ENCODE data around the gene ARHGAP6.

Gene ARHGAP6

GRCh38 chrX:11478911-11479310 lies 186.8 kb downstream of the ARHGAP6 start:
- no peak for DNase-seq
- in situ Hi-C loops (cut with MboI; ENCODE audit: low pct_unique_long_range_greater_than_20kb, low sequenced_read_pairs): no loop called here

GRCh38 chrX:11478026-11478425 lies 187.7 kb downstream of the ARHGAP6 start:
- DNase-seq: no peak
- in situ Hi-C loops (cut with MboI; ENCODE audit: low pct_unique_long_range_greater_than_20kb, low sequenced_read_pairs): no loop called here

GRCh38 chrX:11474576-11474975 lies 191.1 kb downstream of the ARHGAP6 start:
- in situ Hi-C loops (cut with MboI; ENCODE audit: low pct_unique_long_range_greater_than_20kb, low sequenced_read_pairs): no loop called here
- no peak for DNase-seq

- in situ Hi-C loops (cut with MboI; ENCODE audit: low pct_unique_long_range_greater_than_20kb, low sequenced_read_pairs): no loop called here
These were observed 191.7 kb downstream of the ARHGAP6 start for GRCh38 chrX:11474021-11474420.

GRCh38 chrX:11472879-11473278 lies 192.8 kb downstream of the ARHGAP6 start:
- in situ Hi-C loops (cut with MboI; ENCODE audit: low pct_unique_long_range_greater_than_20kb, low sequenced_read_pairs): no loop called here
- no peak for DNase-seq

More at GRCh38 chrX:11474021-11474420, 191.7 kb downstream of the ARHGAP6 start:
- DNase-seq: no peak

GRCh38 chrX:11472381-11472780 lies 193.3 kb downstream of the ARHGAP6 start:
- in situ Hi-C loops (cut with MboI; ENCODE audit: low pct_unique_long_range_greater_than_20kb, low sequenced_read_pairs): no loop called here
- no peak for DNase-seq

GRCh38 chrX:11470250-11470974 lies 195.3 kb downstream of the ARHGAP6 start:
- in situ Hi-C loops (cut with MboI; ENCODE audit: low pct_unique_long_range_greater_than_20kb, low sequenced_read_pairs): no loop called here
- DNase-seq: no peak

GRCh38 chrX:11465648-11466411 lies 199.9 kb downstream of the ARHGAP6 start:
- DNase-seq: no peak
- in situ Hi-C loops (cut with MboI; ENCODE audit: low pct_unique_long_range_greater_than_20kb, low sequenced_read_pairs): no loop called here

GRCh38 chrX:11464836-11465463 lies 200.8 kb downstream of the ARHGAP6 start:
- DNase-seq: no peak
- in situ Hi-C loops (cut with MboI; ENCODE audit: low pct_unique_long_range_greater_than_20kb, low sequenced_read_pairs): no loop called here

GRCh38 chrX:11464380-11464779 lies 201.3 kb downstream of the ARHGAP6 start:
- in situ Hi-C loops (cut with MboI; ENCODE audit: low pct_unique_long_range_greater_than_20kb, low sequenced_read_pairs): no loop called here
- no peak for DNase-seq

GRCh38 chrX:11462648-11463047 lies 203.1 kb downstream of the ARHGAP6 start:
- no peak for DNase-seq
- in situ Hi-C loops (cut with MboI; ENCODE audit: low pct_unique_long_range_greater_than_20kb, low sequenced_read_pairs): no loop called here

- in situ Hi-C loops (cut with MboI; ENCODE audit: low pct_unique_long_range_greater_than_20kb, low sequenced_read_pairs): no loop called here
- DNase-seq: no peak
These were observed 203.6 kb downstream of the ARHGAP6 start for GRCh38 chrX:11462136-11462535.

- DNase-seq: no peak
- in situ Hi-C loops (cut with MboI; ENCODE audit: low pct_unique_long_range_greater_than_20kb, low sequenced_read_pairs): no loop called here
These were observed 204.3 kb downstream of the ARHGAP6 start for GRCh38 chrX:11461201-11462001.

GRCh38 chrX:11460347-11460746 lies 205.4 kb downstream of the ARHGAP6 start:
- DNase-seq: no peak
- in situ Hi-C loops (cut with MboI; ENCODE audit: low pct_unique_long_range_greater_than_20kb, low sequenced_read_pairs): no loop called here

- in situ Hi-C loops (cut with MboI; ENCODE audit: low pct_unique_long_range_greater_than_20kb, low sequenced_read_pairs): no loop called here
- no peak for DNase-seq
These were observed 207.6 kb downstream of the ARHGAP6 start for GRCh38 chrX:11458170-11458569.

GRCh38 chrX:11451151-11451550 lies 214.6 kb downstream of the ARHGAP6 start:
- DNase-seq: no peak
- in situ Hi-C loops (cut with MboI; ENCODE audit: low pct_unique_long_range_greater_than_20kb, low sequenced_read_pairs): no loop called here

GRCh38 chrX:11450354-11450753 lies 215.4 kb downstream of the ARHGAP6 start:
- no peak for DNase-seq
- in situ Hi-C loops (cut with MboI; ENCODE audit: low pct_unique_long_range_greater_than_20kb, low sequenced_read_pairs): no loop called here

GRCh38 chrX:11449613-11450012 lies 216.1 kb downstream of the ARHGAP6 start:
- in situ Hi-C loops (cut with MboI; ENCODE audit: low pct_unique_long_range_greater_than_20kb, low sequenced_read_pairs): no loop called here
- no peak for DNase-seq

GRCh38 chrX:11447418-11447817 lies 218.3 kb downstream of the ARHGAP6 start:
- in situ Hi-C loops (cut with MboI; ENCODE audit: low pct_unique_long_range_greater_than_20kb, low sequenced_read_pairs): no loop called here
- DNase-seq: no peak

All from KBM-7 (cell line).